ENCODE measurements around the gene XDH.

XDH gene

DNA sequence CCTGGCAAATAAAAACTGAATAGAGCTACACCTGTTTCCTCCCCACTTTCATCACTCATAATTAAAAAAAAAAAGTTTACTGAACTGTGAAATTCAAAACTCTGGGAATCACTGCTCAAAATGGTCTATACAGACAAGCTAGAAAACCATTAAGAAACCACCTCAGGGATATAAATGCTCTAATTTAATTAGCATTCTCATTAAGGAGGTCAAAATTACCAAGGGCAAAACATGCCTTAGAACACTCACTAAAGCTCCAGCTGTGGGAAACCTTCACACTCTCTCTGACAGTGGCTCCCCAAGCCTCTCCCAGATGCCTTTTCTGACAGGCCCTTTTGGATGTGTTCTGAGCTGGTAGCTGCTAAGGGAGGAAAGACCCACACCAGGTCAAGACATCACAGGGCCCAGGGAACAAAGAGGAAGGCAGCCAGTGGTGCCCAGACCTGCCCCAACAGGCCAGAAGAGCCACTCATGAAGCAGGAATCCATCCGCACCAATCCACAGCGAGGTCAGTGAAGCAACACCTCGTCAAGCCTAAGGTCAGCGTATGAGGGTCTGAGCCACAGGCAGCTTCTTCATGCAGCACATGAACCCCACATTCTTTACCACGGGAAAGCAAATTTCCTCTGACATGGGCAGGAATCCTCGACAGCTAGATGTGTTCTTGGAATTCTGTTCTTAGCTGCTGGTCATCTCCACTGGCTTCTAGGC, 35.6 kb downstream of the XDH start:
- DNase-seq (ENCODE audit: low read depth): no peak
- H3K4me3 ChIP-seq (ENCODE audit: control insufficient read depth, low read depth, low read length): no peak overlapping the region
- TF ChIP-seq, protein P1, sequence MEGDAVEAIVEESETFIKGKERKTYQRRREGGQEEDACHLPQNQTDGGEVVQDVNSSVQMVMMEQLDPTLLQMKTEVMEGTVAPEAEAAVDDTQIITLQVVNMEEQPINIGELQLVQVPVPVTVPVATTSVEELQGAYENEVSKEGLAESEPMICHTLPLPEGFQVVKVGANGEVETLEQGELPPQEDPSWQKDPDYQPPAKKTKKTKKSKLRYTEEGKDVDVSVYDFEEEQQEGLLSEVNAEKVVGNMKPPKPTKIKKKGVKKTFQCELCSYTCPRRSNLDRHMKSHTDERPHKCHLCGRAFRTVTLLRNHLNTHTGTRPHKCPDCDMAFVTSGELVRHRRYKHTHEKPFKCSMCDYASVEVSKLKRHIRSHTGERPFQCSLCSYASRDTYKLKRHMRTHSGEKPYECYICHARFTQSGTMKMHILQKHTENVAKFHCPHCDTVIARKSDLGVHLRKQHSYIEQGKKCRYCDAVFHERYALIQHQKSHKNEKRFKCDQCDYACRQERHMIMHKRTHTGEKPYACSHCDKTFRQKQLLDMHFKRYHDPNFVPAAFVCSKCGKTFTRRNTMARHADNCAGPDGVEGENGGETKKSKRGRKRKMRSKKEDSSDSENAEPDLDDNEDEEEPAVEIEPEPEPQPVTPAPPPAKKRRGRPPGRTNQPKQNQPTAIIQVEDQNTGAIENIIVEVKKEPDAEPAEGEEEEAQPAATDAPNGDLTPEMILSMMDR (conservative IDR thresholded peaks at IDR 0.05; ENCODE audit: control insufficient read depth, insufficient read depth, low read depth, low read length): no peak

DNA sequence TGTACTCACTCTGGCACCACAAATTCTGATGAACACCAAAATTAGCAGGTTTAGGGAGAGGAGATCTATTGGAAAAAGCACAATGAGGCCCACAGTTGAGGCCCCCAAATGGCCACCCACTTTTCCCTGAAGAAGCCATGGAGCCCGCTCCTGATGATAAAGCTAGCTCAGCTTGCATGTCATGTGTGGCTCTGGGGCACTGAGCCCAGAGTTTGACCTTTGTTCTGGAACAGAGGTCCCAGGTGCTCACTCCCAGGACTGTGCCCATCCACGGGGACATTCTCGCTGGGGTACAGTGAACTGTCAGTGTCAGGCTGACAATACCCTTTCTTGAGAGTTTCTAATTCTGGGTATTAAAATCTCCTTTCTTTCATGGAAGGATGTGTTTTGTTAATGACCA, 36.2 kb downstream of the XDH start:
- TF ChIP-seq, protein P1 (conservative IDR thresholded peaks at IDR 0.05; ENCODE audit: control insufficient read depth, insufficient read depth, low read depth, low read length): no peak
- DNase-seq (ENCODE audit: low read depth): no peak
- no peak overlapping the region for H3K4me3 ChIP-seq (ENCODE audit: control insufficient read depth, low read depth, low read length)

DNA sequence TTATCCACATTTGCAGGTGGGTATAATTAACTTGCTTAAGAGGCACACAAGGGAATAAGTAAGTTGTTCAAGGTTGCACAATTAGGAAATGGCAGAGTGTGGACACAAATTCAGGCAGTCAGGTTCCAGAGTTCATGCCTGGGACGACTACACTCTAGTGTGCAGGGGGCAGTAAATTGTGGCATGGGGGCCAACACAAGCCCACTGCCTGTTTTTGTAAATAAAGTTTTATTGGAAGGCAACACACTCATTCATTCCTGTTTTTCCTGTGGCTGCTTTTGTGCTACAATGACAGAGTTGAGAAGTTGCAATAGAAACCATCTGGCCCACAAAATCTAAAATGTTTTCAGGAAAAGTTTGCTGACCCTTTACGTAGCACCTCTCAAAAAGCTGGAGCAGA, 41.4 kb downstream of the XDH start:
- no peak overlapping the region for H3K4me3 ChIP-seq (ENCODE audit: control insufficient read depth, low read depth, low read length)
- no peak for DNase-seq (ENCODE audit: low read depth)
- TF ChIP-seq, protein P1 (conservative IDR thresholded peaks at IDR 0.05; ENCODE audit: control insufficient read depth, insufficient read depth, low read depth, low read length): no peak

DNA sequence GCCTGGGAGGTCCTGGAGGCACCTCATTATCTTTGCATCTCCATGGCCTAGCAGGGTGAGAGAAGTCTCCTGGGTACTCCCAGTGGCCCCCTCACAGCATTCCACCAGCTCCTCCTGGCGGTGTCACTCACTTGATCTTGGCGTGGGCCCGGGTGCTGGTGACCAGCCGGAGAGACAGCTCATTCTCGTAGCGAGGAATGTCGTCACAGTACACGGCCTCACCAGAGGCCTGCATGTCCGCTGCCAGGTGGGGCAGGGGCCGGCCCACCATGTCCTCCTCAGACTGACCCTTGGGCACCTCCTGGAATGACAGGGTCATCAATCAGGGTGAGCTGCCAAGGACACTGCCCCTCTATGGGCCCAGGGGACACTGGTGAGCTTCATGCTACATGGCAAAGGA, 42.4 kb downstream of the XDH start:
- TF ChIP-seq, protein P1 (conservative IDR thresholded peaks at IDR 0.05; ENCODE audit: control insufficient read depth, insufficient read depth, low read depth, low read length): no peak
- no peak for DNase-seq (ENCODE audit: low read depth)
- no peak overlapping the region for H3K4me3 ChIP-seq (ENCODE audit: control insufficient read depth, low read depth, low read length)

DNA sequence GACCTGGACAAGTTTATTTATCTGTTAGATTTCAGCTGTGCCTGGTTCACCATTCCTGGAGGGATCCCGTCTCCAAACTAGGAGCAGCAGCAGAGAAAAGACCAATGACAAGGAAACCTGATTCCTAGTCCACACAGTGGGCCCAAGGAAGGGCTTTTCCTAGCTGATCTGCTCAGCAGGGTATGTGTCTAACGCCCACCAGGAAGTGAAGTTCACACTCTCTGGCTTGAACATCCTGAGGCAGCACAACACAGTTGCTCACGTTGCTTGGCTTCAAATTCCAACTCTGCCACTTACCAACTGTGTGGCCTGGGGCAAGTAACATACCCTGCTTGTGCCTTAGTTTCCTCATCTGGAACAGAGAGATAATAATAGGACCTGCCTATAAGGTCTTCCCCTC, 42.9 kb downstream of the XDH start:
- TF ChIP-seq, protein P1 (conservative IDR thresholded peaks at IDR 0.05; ENCODE audit: control insufficient read depth, insufficient read depth, low read depth, low read length): no peak
- no peak for DNase-seq (ENCODE audit: low read depth)
- H3K4me3 ChIP-seq (ENCODE audit: control insufficient read depth, low read depth, low read length): no peak overlapping the region

- H3K4me3 ChIP-seq (ENCODE audit: control insufficient read depth, low read depth, low read length): no peak overlapping the region
- no peak for DNase-seq (ENCODE audit: low read depth)
- TF ChIP-seq, protein P1 (conservative IDR thresholded peaks at IDR 0.05; ENCODE audit: control insufficient read depth, insufficient read depth, low read depth, low read length): no peak
Observed at GRCh38 chr2:31366733-31367132, 47.8 kb downstream of the XDH start.
